H1 (cell line): ENCODE measurements around the gene DPYD. TPM values are rescaled to one million over a fixed set of nuclear protein-coding genes. Genes with fewer than 3 reads are reported as not detected.

Experiments used
- JUND ChIP-seq: IDR thresholded peaks from 2 replicates; pipeline ENCODE4 v1.6.1; 2011; ENCODE audit warnings: mild to moderate bottlenecking, improper control_type of control experiment, low read length
- PHF8 ChIP-seq: fragments of 200-600 bp; sonication (generic); conservative IDR thresholded peaks from 2 replicates; pipeline ENCODE4 v1.7.1; 2012; ENCODE audit warnings: low read depth, mild to moderate bottlenecking, inconsistent platforms, low read length, moderate library complexity
- RAD21 ChIP-seq, 2 experiments: IDR thresholded peaks in 1 of 2; conservative IDR thresholded peaks in 1 of 2; 2 replicates each; pipeline ENCODE4 v1.6.1; 2011; ENCODE audit warnings: low read depth in 2 of 2, low read length in 2 of 2, improper control_type of control experiment in 1 of 2, inconsistent platforms in 1 of 2, mild to moderate bottlenecking in 1 of 2, moderate library complexity in 1 of 2
- SRF ChIP-seq: IDR thresholded peaks from 2 replicates; pipeline ENCODE4 v1.6.1; 2011; ENCODE audit warnings: mild to moderate bottlenecking, low read depth, low read length, moderate library complexity
- polyA plus RNA-seq, 7 experiments: library from polyadenylated mRNA; depleted of rRNA in 3 of 7; stranded (reverse) in 5 of 7; unstranded in 2 of 7; fragments of >200 nt in 5 of 7; fragments of 200-250 nt in 2 of 7; gene quantifications; 1 replicate in 5 of 7; 2 replicates in 1 of 7; 4 replicates in 1 of 7; pipeline versions ENCODE4 v1.2.1 to v1.2.3, GENCODE V29; 2011 to 2013; ENCODE audit warnings: missing spikeins in 2 of 7, mixed read lengths in 2 of 7
- total RNA-seq: library from RNA; stranded (reverse); fragmentation: NEBNext Ultra II Directional; extraction: Animal tissue kit (Norgen Biotek cat#: 25700); gene quantifications from 2 replicates; pipeline ENCODE4 v1.2.1, GENCODE V29; 2021

DPYD gene
- total and polyA plus RNA-seq, 2 of the 8 experiments (the other 6 are each of a cell fraction or from before 2014, with no cell fraction given) = 0.29 to 0.73 TPM

GRCh38 chr1:97796711-97797110 is 124.1 kb downstream of the DPYD start (continued):
- TF ChIP-seq JUND (no peak), SRF (no peak), PHF8 (no peak), RAD21 (IDR thresholded peaks at IDR 0.05 in 1 of 2, conservative IDR thresholded peaks at IDR 0.05 in 1 of 2; ENCODE audit: low read depth in 2 of 2, low read length in 2 of 2) (no peak)
